DOHH2 (cell line): ENCODE measurements around the gene NAB2.

ENCODE experiments used
- H3F3A ChIP-seq: fragments of 200-600 bp; sonication (generic), shearing (Covaris generic); 2 replicates; pipeline ENCODE4 v1.6.0; 2016; ENCODE audit warnings: antibody characterized with exemption, mild to moderate bottlenecking; ENCODE audit not compliant: control insufficient read depth, insufficient read depth
- H3K27ac ChIP-seq: fragments of 200-600 bp; sonication (generic); 2 replicates; pipeline ENCODE4 v1.5.1; 2014; ENCODE audit warnings: low read depth, mild to moderate bottlenecking, low read length, moderate library complexity
- H3K27me3 ChIP-seq: fragments of 200-600 bp; sonication (generic); 2 replicates; pipeline ENCODE4 v1.6.1; 2014; ENCODE audit warnings: mild to moderate bottlenecking, low read length, mixed read lengths; ENCODE audit not compliant: control insufficient read depth
- H3K36me3 ChIP-seq: fragments of 200-600 bp; sonication (generic); 2 replicates; pipeline ENCODE4 v1.6.1; 2014; ENCODE audit warnings: mild to moderate bottlenecking, low read length, moderate library complexity, mixed read lengths; ENCODE audit not compliant: control insufficient read depth
- H3K4me1 ChIP-seq: fragments of 200-600 bp; sonication (generic); 2 replicates; pipeline ENCODE4 v1.6.1; 2014; ENCODE audit warnings: mild to moderate bottlenecking, low read length, mixed read lengths; ENCODE audit not compliant: control insufficient read depth
- H3K4me2 ChIP-seq: fragments of 200-600 bp; sonication (generic); 2 replicates; pipeline ENCODE4 v1.6.0; 2014; ENCODE audit warnings: mild to moderate bottlenecking, low read length, moderate library complexity
- H3K4me3 ChIP-seq: fragments of 200-600 bp; sonication (generic); 2 replicates; pipeline ENCODE4 v1.5.1; 2014; ENCODE audit warnings: mild to moderate bottlenecking, low read length, mixed read lengths
- H3K79me2 ChIP-seq: fragments of 200-600 bp; sonication (generic); 2 replicates; pipeline ENCODE4 v1.6.1; 2014; ENCODE audit warnings: mild to moderate bottlenecking, low read length, mixed read lengths; ENCODE audit not compliant: control insufficient read depth
- H3K9me2 ChIP-seq: fragments of 200-600 bp; sonication (generic); replicated peaks from 2 replicates; pipeline ENCODE4 v1.6.1; 2014; ENCODE audit warnings: mild to moderate bottlenecking, low read length, mixed read lengths; ENCODE audit not compliant: control insufficient read depth
- H3K9me3 ChIP-seq: fragments of 200-600 bp; sonication (generic); 2 replicates; pipeline ENCODE4 v1.6.1; 2014; ENCODE audit warnings: antibody characterized with exemption, low read length, mixed read lengths; ENCODE audit not compliant: control insufficient read depth, insufficient read depth
- H4K20me1 ChIP-seq: fragments of 200-600 bp; sonication (generic); 2 replicates; pipeline ENCODE4 v1.6.0; 2014; ENCODE audit warnings: low read depth, mild to moderate bottlenecking, antibody characterized with exemption, low read length, moderate library complexity; ENCODE audit not compliant: control insufficient read depth, insufficient read depth
- EZH2phosphoT487 ChIP-seq: fragments of 200-600 bp; sonication (generic); IDR thresholded peaks from 2 replicates; pipeline ENCODE4 v1.6.1; 2017; ENCODE audit warnings: borderline replicate concordance, mild to moderate bottlenecking, antibody characterized with exemption, low read length, moderate library complexity, mixed read lengths
- TF ChIP-seq, protein P1 (sequence below): fragments of 200-600 bp; sonication (generic); IDR thresholded peaks from one replicate; pipeline ENCODE4 v1.5.1; 2014; ENCODE audit warnings: antibody characterized with exemption, mild to moderate bottlenecking, low read depth, low read length; ENCODE audit not compliant: poor library complexity, severe bottlenecking

NAB2 gene

GRCh38 chr12:57139796-57140649 lies 51.1 kb downstream of the NAB2 start:
- peaks cover 2% of the 10 kb centered on the region; the same call in 1 of the 2 replicates for H3K27me3 ChIP-seq
- no peak overlapping the region for H3K4me3 ChIP-seq
- H3K4me1 ChIP-seq: no peaks in the 10 kb centered on the region
- H3K9me3 ChIP-seq: no peaks in the 10 kb centered on the region
- no peaks in the 10 kb centered on the region for H3K36me3 ChIP-seq
- H3K4me2 ChIP-seq: no peak overlapping the region
- H3K9me2 ChIP-seq: no peaks in the 10 kb centered on the region
- H3K27ac ChIP-seq: no peak overlapping the region
- no peaks in the 10 kb centered on the region for H3K79me2 ChIP-seq
- no peaks in the 10 kb centered on the region for H4K20me1 ChIP-seq
- TF ChIP-seq, protein P1, sequence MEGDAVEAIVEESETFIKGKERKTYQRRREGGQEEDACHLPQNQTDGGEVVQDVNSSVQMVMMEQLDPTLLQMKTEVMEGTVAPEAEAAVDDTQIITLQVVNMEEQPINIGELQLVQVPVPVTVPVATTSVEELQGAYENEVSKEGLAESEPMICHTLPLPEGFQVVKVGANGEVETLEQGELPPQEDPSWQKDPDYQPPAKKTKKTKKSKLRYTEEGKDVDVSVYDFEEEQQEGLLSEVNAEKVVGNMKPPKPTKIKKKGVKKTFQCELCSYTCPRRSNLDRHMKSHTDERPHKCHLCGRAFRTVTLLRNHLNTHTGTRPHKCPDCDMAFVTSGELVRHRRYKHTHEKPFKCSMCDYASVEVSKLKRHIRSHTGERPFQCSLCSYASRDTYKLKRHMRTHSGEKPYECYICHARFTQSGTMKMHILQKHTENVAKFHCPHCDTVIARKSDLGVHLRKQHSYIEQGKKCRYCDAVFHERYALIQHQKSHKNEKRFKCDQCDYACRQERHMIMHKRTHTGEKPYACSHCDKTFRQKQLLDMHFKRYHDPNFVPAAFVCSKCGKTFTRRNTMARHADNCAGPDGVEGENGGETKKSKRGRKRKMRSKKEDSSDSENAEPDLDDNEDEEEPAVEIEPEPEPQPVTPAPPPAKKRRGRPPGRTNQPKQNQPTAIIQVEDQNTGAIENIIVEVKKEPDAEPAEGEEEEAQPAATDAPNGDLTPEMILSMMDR: no peak
- TF ChIP-seq EZH2phosphoT487: no peak
- no peaks in the 10 kb centered on the region for H3F3A ChIP-seq

DNA sequence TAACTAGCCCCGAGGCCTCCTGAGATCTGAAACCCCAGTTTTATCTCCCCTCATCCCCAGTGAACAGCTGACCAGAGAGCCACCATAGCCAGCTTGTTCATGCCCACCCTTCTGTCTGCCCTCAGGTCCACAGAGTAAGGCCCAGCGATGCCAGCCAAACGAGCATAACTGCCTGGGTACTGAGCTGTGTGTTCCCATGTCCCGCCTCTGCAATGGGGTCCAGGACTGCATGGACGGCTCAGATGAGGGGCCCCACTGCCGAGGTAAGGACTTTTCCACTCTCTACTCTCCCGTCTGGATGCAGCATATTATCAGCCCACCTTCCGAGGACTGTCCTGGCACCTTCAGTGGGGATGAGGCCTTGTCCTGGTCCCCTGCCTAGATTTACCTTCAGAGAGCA lies 52.3 kb downstream of the NAB2 start:
- Histone ChIP-seq H4K20me1 (no peaks in the 10 kb centered on the region), H3K4me1 (no peaks in the 10 kb centered on the region), H3K9me3 (no peaks in the 10 kb centered on the region), H3K4me2 (no peak overlapping the region), H3K27me3 (peaks cover 2% of the 10 kb centered on the region; the same call in 1 of the 2 replicates), H3K9me2 (no peaks in the 10 kb centered on the region), H3K36me3 (no peaks in the 10 kb centered on the region), H3K4me3 (no peak overlapping the region), H3K79me2 (no peaks in the 10 kb centered on the region), H3K27ac (no peak overlapping the region), H3F3A (no peaks in the 10 kb centered on the region)
- TF ChIP-seq, protein P1: no peak
- no peak for TF ChIP-seq EZH2phosphoT487

GRCh38 chr12:57142121-57142520 lies 53.2 kb downstream of the NAB2 start:
- H3K79me2 ChIP-seq: no peaks in the 10 kb centered on the region
- no peaks in the 10 kb centered on the region for H4K20me1 ChIP-seq
- H3K27me3 ChIP-seq: peaks cover 2% of the 10 kb centered on the region; the same call in 1 of the 2 replicates
- H3K27ac ChIP-seq: no peak overlapping the region
- H3K36me3 ChIP-seq: no peaks in the 10 kb centered on the region
- no peaks in the 10 kb centered on the region for H3K4me1 ChIP-seq
- H3K4me3 ChIP-seq: no peak overlapping the region
- no peaks in the 10 kb centered on the region for H3F3A ChIP-seq
- no peaks in the 10 kb centered on the region for H3K9me2 ChIP-seq
- no peak for TF ChIP-seq EZH2phosphoT487
- TF ChIP-seq, protein P1: no peak
- no peaks in the 10 kb centered on the region for H3K9me3 ChIP-seq
- H3K4me2 ChIP-seq: no peak overlapping the region
